Measurements from ENCODE around the gene PRR33.

The PRR33 gene

GRCh38 chr11:1928470-1928890, 36.8 kb upstream of the PRR33 start:
- DNase-seq (ENCODE audit: low read depth in 2 of 2) = no peak

GRCh38 chr11:1927848-1928469, 36.3 kb upstream of the PRR33 start:
- no peak for DNase-seq (ENCODE audit: low read depth in 2 of 2)

- DNase-seq (ENCODE audit: low read depth in 2 of 2) = no peak
These were observed 35.5 kb upstream of the PRR33 start for GRCh38 chr11:1927026-1927847.

GRCh38 chr11:1926156-1927025, 34.7 kb upstream of the PRR33 start:
- no peak for DNase-seq (ENCODE audit: low read depth in 2 of 2)

GRCh38 chr11:1925373-1926155, 33.9 kb upstream of the PRR33 start:
- DNase-seq (ENCODE audit: low read depth in 2 of 2) = no peak

- DNase-seq (ENCODE audit: low read depth in 2 of 2) = no peak
These were observed 33.1 kb upstream of the PRR33 start for GRCh38 chr11:1924646-1925372.

GRCh38 chr11:1924181-1924580, 32.5 kb upstream of the PRR33 start:
- no peak for DNase-seq (ENCODE audit: low read depth in 2 of 2)

- DNase-seq (ENCODE audit: low read depth in 2 of 2) = no peak
These were observed 31.7 kb upstream of the PRR33 start for GRCh38 chr11:1923201-1923956.

- no peak for DNase-seq (ENCODE audit: low read depth in 2 of 2)
These were observed 30.9 kb upstream of the PRR33 start for GRCh38 chr11:1922481-1923081.

- no peak for DNase-seq (ENCODE audit: low read depth in 2 of 2)
These were observed 30.0 kb upstream of the PRR33 start for GRCh38 chr11:1921574-1922141.

GRCh38 chr11:1920909-1921573, 29.3 kb upstream of the PRR33 start:
- no peak for DNase-seq (ENCODE audit: low read depth in 2 of 2)

- DNase-seq (ENCODE audit: low read depth in 2 of 2) = no peak
These were observed 28.6 kb upstream of the PRR33 start for GRCh38 chr11:1920128-1920908.

- no peak for DNase-seq (ENCODE audit: low read depth in 2 of 2)
These were observed 27.9 kb upstream of the PRR33 start, which contains the start of gene TNNT3 for GRCh38 chr11:1919391-1920127. Gene TNNT3 (plus strand): TSS chr11:1919703. CDS start chr11:1922875, 3,172 bp downstream.

GRCh38 chr11:1918436-1919315, 27.0 kb upstream of the PRR33 start:
- no peak for DNase-seq (ENCODE audit: low read depth in 2 of 2)

- no peak for DNase-seq (ENCODE audit: low read depth in 2 of 2)
These were observed 26.1 kb upstream of the PRR33 start for GRCh38 chr11:1917523-1918435.
